Testis (tissue), 2 donors: ENCODE measurements around the gene LAMA3.

ENCODE experiments used
- CTCF ChIP-seq, 3 experiments: fragments of 450-650 bp in 2 of 3; fragments of 200-600 bp in 1 of 3; sonication (generic) in 1 of 3; IDR thresholded peaks; one replicate each; pipeline ENCODE4 v1.5.1; 2016 to 2019; ENCODE audit warnings: antibody characterized with exemption in 3 of 3, mild to moderate bottlenecking in 2 of 3, moderate library complexity in 1 of 3
- POLR2A ChIP-seq: fragments of 450-650 bp; IDR thresholded peaks from one replicate; pipeline ENCODE4 v1.6.1; 2017; ENCODE audit warnings: antibody characterized with exemption, mild to moderate bottlenecking, moderate library complexity

GRCh38 chr18:23810396-23810795 lies 121.1 kb downstream of the LAMA3 start:
- TF ChIP-seq CTCF (IDR thresholded peaks at IDR 0.05): no peak
- TF ChIP-seq POLR2A: no peak
